SK-N-SH (cell line): ENCODE measurements around the gene FUT7. TPM values are rescaled to one million over a fixed set of nuclear protein-coding genes. Genes with fewer than 3 reads are reported as not detected.

ENCODE experiments used
- CTCF ChIA-PET: fragments of 300-600, 350-600 bp; formaldehyde crosslinking; extraction: SDS; loops from one replicate; lab custom pipeline; 2021; lab: Yijun Ruan, JAX
- POLR2A ChIA-PET: fragments of 350-600 bp; sonication (Branson Sonifier 250); formaldehyde crosslinking; extraction: SDS; loops from one replicate; lab custom pipeline; 2020; ENCODE audit warnings: antibody characterized with exemption, inconsistent platforms; lab: Yijun Ruan, JAX
- DNase-seq: peaks from one replicate; pipeline ENCODE4 v3.0.0; 2012
- H2AFZ ChIP-seq: fragments of 200-600 bp; sonication (generic); 2 replicates; pipeline ENCODE4 v1.8.1; 2016; ENCODE audit warnings: antibody characterized with exemption, mild to moderate bottlenecking, low read depth
- H3F3A ChIP-seq: fragments of 200-600 bp; sonication (generic); replicated peaks from 2 replicates; pipeline ENCODE3; 2016; ENCODE audit warnings: antibody characterized with exemption, mild to moderate bottlenecking; ENCODE audit not compliant: insufficient read depth
- H3K27ac ChIP-seq, 2 experiments: fragments of 200-500 bp in 1 of 2; fragments of 200-600 bp in 1 of 2; sonication (Bioruptor generic) in 1 of 2; sonication (generic), shearing (Covaris generic) in 1 of 2; 2 replicates each; pipeline versions ENCODE4 v1.5.1 to v1.6.1; 2014 to 2016; ENCODE audit warnings: low read depth in 2 of 2, inconsistent platforms in 1 of 2, low read length in 1 of 2, mild to moderate bottlenecking in 1 of 2, mixed read lengths in 1 of 2
- H3K27me3 ChIP-seq: fragments of 200-600 bp; sonication (generic), shearing (Covaris generic); 2 replicates; pipeline ENCODE4 v1.6.1; 2016; ENCODE audit warnings: mixed run types; ENCODE audit not compliant: insufficient read depth
- H3K36me3 ChIP-seq, 2 experiments: fragments of 200-500 bp in 1 of 2; fragments of 200-600 bp in 1 of 2; sonication (Bioruptor generic) in 1 of 2; sonication (generic) in 1 of 2; replicated peaks in 1 of 2; 2 replicates each; pipeline versions ENCODE3 to v1.5.1; 2014 to 2016; ENCODE audit warnings: low read length in 1 of 2, mild to moderate bottlenecking in 1 of 2; ENCODE audit not compliant: insufficient read depth in 2 of 2, control insufficient read depth in 1 of 2
- H3K4me1 ChIP-seq, 2 experiments: fragments of 200-500 bp in 1 of 2; fragments of 200-600 bp in 1 of 2; sonication (Bioruptor generic) in 1 of 2; sonication (generic), shearing (Covaris generic) in 1 of 2; 2 replicates each; pipeline versions ENCODE4 v1.5.1 to v1.6.1; 2014 to 2016; ENCODE audit warnings: low read depth in 1 of 2, low read length in 1 of 2, mixed run types in 1 of 2; ENCODE audit not compliant: insufficient read depth in 2 of 2, control insufficient read depth in 1 of 2
- H3K4me2 ChIP-seq: fragments of 200-600 bp; sonication (generic), shearing (Covaris generic); 2 replicates; pipeline ENCODE4 v1.6.1; 2017; ENCODE audit warnings: mixed run types
- H3K4me3 ChIP-seq, 2 experiments: fragments of 200-500 bp in 1 of 2; fragments of 200-600 bp in 1 of 2; sonication (Bioruptor generic) in 1 of 2; sonication (generic), shearing (Covaris generic) in 1 of 2; 2 replicates each; pipeline versions ENCODE4 v1.5.1 to v1.8.1; 2014 to 2016; ENCODE audit warnings: low read depth in 2 of 2, inconsistent platforms in 1 of 2, low read length in 1 of 2, mild to moderate bottlenecking in 1 of 2, mixed read lengths in 1 of 2, moderate library complexity in 1 of 2
- H3K79me2 ChIP-seq: fragments of 200-600 bp; sonication (generic); 2 replicates; pipeline ENCODE4 v1.8.1; 2017; ENCODE audit warnings: mild to moderate bottlenecking; ENCODE audit not compliant: insufficient read depth
- H3K9ac ChIP-seq: fragments of 200-600 bp; sonication (generic); 2 replicates; pipeline ENCODE4 v1.6.1; 2017; ENCODE audit warnings: mixed run types
- H3K9me2 ChIP-seq: fragments of 200-600 bp; sonication (generic); 2 replicates; pipeline ENCODE4 v1.6.1; 2017; ENCODE audit warnings: mixed run types
- H3K9me3 ChIP-seq: fragments of 200-600 bp; sonication (generic); 2 replicates; pipeline ENCODE4 v1.6.1; 2017; ENCODE audit warnings: mixed run types, mild to moderate bottlenecking, moderate library complexity
- H4K20me1 ChIP-seq: fragments of 200-600 bp; sonication (generic); 2 replicates; pipeline ENCODE4 v1.6.1; 2017; ENCODE audit warnings: mild to moderate bottlenecking, mixed run types; ENCODE audit not compliant: insufficient read depth
- CHD2 ChIP-seq: fragments of 150-350 bp; IDR thresholded peaks from 2 replicates; pipeline ENCODE4 v1.6.1; 2018; ENCODE audit warnings: low read length; ENCODE audit not compliant: partially characterized antibody
- ELF1 ChIP-seq: IDR thresholded peaks from 2 replicates; pipeline ENCODE4 v1.4.0; 2012
- EP300 ChIP-seq, 2 experiments: IDR thresholded peaks; 2 replicates each; pipeline versions ENCODE4 v1.4.0 to v1.6.1; 2012; ENCODE audit warnings: borderline replicate concordance in 1 of 2, low read depth in 1 of 2, low read length in 1 of 2
- EZH2phosphoT487 ChIP-seq: fragments of 200-600 bp; sonication (generic); IDR thresholded peaks from 2 replicates; pipeline ENCODE4 v1.6.1; 2017; ENCODE audit warnings: low read depth, mixed run types, mild to moderate bottlenecking, antibody characterized with exemption, moderate library complexity, borderline replicate concordance
- FOSL2 ChIP-seq: IDR thresholded peaks from 2 replicates; pipeline ENCODE4 v1.4.0; 2012; ENCODE audit warnings: low read depth, mild to moderate bottlenecking, moderate library complexity, borderline replicate concordance
- FOXJ3 ChIP-seq: sonication (generic); formaldehyde crosslinking; IDR thresholded peaks from 2 replicates; pipeline ENCODE4 v1.5.1; 2020; ENCODE audit warnings: mild to moderate bottlenecking, missing genetic modification reagents
- FOXM1 ChIP-seq: IDR thresholded peaks from 2 replicates; pipeline ENCODE4 v1.4.0; 2012; ENCODE audit warnings: low read depth, mild to moderate bottlenecking
- JUND ChIP-seq: IDR thresholded peaks from 2 replicates; pipeline ENCODE4 v1.4.0; 2012
- MEF2A ChIP-seq: IDR thresholded peaks from 2 replicates; pipeline ENCODE4 v1.4.0; 2012; ENCODE audit warnings: low read depth, borderline replicate concordance
- MXI1 ChIP-seq: IDR thresholded peaks from 2 replicates; pipeline ENCODE4 v1.6.1; 2012; ENCODE audit warnings: mild to moderate bottlenecking, low read depth, low read length, improper control_type of control experiment
- NFIC ChIP-seq: IDR thresholded peaks from 2 replicates; pipeline ENCODE4 v1.4.0; 2012; ENCODE audit warnings: borderline replicate concordance
- NRF1 ChIP-seq: IDR thresholded peaks from 2 replicates; pipeline ENCODE4 v1.6.1; 2012; ENCODE audit warnings: low read depth, mild to moderate bottlenecking, low read length
- RAD21 ChIP-seq: IDR thresholded peaks from 2 replicates; pipeline ENCODE4 v1.6.1; 2012; ENCODE audit warnings: mild to moderate bottlenecking, low read length
- RCOR1 ChIP-seq: fragments of 150-350 bp; IDR thresholded peaks from 2 replicates; pipeline ENCODE4 v1.6.1; 2017; ENCODE audit warnings: antibody characterized with exemption, low read length
- RFX5 ChIP-seq: IDR thresholded peaks from 2 replicates; pipeline ENCODE4 v1.6.1; 2012; ENCODE audit warnings: mild to moderate bottlenecking, improper control_type of control experiment, low read length
- RXRA ChIP-seq: IDR thresholded peaks from 2 replicates; pipeline ENCODE4 v1.4.0; 2012; ENCODE audit warnings: low read depth, mild to moderate bottlenecking, borderline replicate concordance
- SIN3A ChIP-seq: IDR thresholded peaks from 2 replicates; pipeline ENCODE4 v1.6.1; 2012; ENCODE audit warnings: low read depth, mild to moderate bottlenecking, low read length, moderate library complexity, borderline replicate concordance
- TAF1 ChIP-seq: IDR thresholded peaks from 2 replicates; pipeline ENCODE4 v1.6.1; 2012; ENCODE audit warnings: low read depth, mild to moderate bottlenecking, low read length, moderate library complexity, borderline replicate concordance
- TCF12 ChIP-seq: IDR thresholded peaks from 2 replicates; pipeline ENCODE4 v1.4.0; 2012
- TEAD4 ChIP-seq: IDR thresholded peaks from 2 replicates; pipeline ENCODE4 v1.4.0; 2012; ENCODE audit warnings: mild to moderate bottlenecking, borderline replicate concordance; ENCODE audit not compliant: insufficient read depth
- WGBS: methylation state at CpG from one replicate; pipeline ENCODE4 v1.1.6; 2017; ENCODE audit warnings: low lambda C conversion rate; 5-methylcytosine and 5-hydroxymethylcytosine counted together
- polyA plus RNA-seq, 3 experiments: library from polyadenylated mRNA; depleted of rRNA; stranded (reverse); fragments of >200 nt; gene quantifications; 2 replicates each; pipeline ENCODE4 v1.2.3, GENCODE V29; 2012
- TF ChIP-seq, protein P1 (sequence below): fragments of 150-350 bp; IDR thresholded peaks from 2 replicates; pipeline ENCODE4 v1.6.1; 2016; ENCODE audit warnings: mild to moderate bottlenecking, low read depth, low read length
- TF ChIP-seq, protein P2 (sequence below): IDR thresholded peaks from 2 replicates; pipeline ENCODE4; 2012
- TF ChIP-seq, protein P3 (sequence below): fragments of 150-350 bp; IDR thresholded peaks from 2 replicates; pipeline ENCODE4 v1.6.1; 2017; ENCODE audit warnings: antibody characterized with exemption, low read length, low read depth, borderline replicate concordance
- TF ChIP-seq, protein P4 (sequence below): fragments of 200-600 bp; sonication (generic); IDR thresholded peaks from 2 replicates; pipeline ENCODE4 v1.6.1; 2017; ENCODE audit warnings: antibody characterized with exemption, mild to moderate bottlenecking, moderate library complexity

FUT7 gene
- polyA plus RNA-seq, 1 of the 3 experiments (the other 2 are of a cell fraction), result not detected

DNA sequence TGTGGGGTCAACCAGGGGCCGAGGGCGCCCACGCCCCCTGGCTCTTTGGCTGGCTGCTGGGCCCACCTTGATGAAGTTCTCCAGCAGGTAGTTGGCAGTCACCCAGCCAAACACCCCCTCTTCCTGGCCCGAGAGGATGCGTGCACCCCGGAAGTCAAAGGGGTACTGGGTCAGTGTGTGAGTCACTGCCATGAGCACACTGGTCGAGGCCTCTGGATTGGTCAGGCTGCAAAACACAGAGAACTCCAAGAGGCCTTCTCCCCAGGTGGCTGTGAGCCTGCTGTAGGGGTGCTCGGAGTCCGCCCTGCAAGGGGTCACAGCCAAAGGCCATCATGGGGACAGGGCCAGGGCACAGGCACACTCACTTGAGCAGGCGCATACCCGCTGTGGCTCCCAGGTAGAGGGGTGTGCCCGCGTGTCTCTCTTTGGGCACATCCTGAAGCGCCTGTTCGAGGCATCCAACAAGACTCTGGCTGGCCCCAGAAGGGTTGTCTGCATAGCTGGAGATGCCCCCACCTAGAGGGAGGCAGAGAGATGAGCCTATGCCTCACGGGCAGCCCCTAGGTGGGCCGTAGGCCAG, 19.3 kb upstream of the FUT7 start:
- Histone ChIP-seq H3K4me1 (peaks cover 0 to 30% of the 10 kb centered on the region in 2 experiments; a peak in 1 of 4 replicates), H4K20me1 (peaks cover 4% of the 10 kb centered on the region; the same call in 1 of the 2 replicates), H3K9ac (no peak overlapping the region), H3K4me3 (no peak overlapping the region), H3K4me2 (no peak overlapping the region), H3K9me3 (no peaks in the 10 kb centered on the region), H3F3A (peaks cover 1% of the 10 kb centered on the region), H3K79me2 (no peaks in the 10 kb centered on the region), H3K36me3 (no peaks in the 10 kb centered on the region), H3K27me3 (0 out of 2 replicates have a peak, but pooled peaks cover 5% of the 10 kb centered on the region), H3K9me2 (no peaks in the 10 kb centered on the region), H2AFZ (no peak overlapping the region), H3K27ac (no peak overlapping the region)
- no peak for DNase-seq
- TF ChIP-seq TCF12 (no peak), FOXM1 (no peak), JUND (no peak), MEF2A (no peak), FOSL2 (no peak), TAF1 (no peak), NFIC (no peak), RAD21 (no peak), SIN3A (no peak), EP300 (IDR thresholded peaks at IDR 0.05; ENCODE audit: borderline replicate concordance in 1 of 2, low read depth in 1 of 2, low read length in 1 of 2) (no peak), RCOR1 (no peak), EZH2phosphoT487 (no peak), FOXJ3 (CRISPR knock-in tag) (no peak)
- TF ChIP-seq, protein P1, sequence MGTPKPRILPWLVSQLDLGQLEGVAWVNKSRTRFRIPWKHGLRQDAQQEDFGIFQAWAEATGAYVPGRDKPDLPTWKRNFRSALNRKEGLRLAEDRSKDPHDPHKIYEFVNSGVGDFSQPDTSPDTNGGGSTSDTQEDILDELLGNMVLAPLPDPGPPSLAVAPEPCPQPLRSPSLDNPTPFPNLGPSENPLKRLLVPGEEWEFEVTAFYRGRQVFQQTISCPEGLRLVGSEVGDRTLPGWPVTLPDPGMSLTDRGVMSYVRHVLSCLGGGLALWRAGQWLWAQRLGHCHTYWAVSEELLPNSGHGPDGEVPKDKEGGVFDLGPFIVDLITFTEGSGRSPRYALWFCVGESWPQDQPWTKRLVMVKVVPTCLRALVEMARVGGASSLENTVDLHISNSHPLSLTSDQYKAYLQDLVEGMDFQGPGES, result no peak
- TF ChIP-seq, protein P2, sequence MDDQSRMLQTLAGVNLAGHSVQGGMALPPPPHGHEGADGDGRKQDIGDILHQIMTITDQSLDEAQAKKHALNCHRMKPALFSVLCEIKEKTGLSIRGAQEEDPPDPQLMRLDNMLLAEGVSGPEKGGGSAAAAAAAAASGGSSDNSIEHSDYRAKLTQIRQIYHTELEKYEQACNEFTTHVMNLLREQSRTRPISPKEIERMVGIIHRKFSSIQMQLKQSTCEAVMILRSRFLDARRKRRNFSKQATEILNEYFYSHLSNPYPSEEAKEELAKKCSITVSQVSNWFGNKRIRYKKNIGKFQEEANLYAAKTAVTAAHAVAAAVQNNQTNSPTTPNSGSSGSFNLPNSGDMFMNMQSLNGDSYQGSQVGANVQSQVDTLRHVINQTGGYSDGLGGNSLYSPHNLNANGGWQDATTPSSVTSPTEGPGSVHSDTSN, result no peak
- POLR2A ChIA-PET, result no interaction called here
- CTCF ChIA-PET, result interaction anchor here (5.4 to 19.8 kb wide), 2 partner anchors 14 to 23 kb away, joined by 107 to 803 read pairs; partner anchors contain the start of genes ABCA2, FUT7 and SAPCD2
- 92% methylated on average over 13 of the region's 17 CpGs for WGBS

DNA sequence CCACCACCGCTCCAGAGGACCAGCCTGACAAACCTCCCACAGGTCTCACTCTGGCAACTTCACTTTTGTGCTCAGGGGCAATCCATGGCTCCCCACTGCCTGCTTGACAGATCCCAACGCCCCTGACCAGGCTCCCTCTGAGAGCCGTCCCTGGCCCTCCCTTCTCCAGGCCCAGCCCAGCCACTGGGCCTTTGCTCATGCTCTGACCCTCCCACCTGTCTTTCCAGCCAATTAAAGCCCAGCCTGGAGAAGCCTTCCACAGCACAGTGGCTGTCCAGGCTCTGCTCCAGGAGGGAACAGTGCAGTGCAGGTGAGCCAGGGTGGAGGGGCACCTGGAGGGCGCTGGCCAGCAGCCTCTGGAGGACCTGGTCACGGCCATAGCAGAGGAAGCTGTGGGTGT, 18.7 kb upstream of the FUT7 start:
- ChIA-PET POLR2A (no interaction called here), CTCF (interaction anchor here (5.4 to 19.8 kb wide), 2 partner anchors 15 to 22 kb away, joined by 107 to 803 read pairs; partner anchors contain the start of genes ABCA2, FUT7 and SAPCD2)
- Histone ChIP-seq H3K4me1 (peaks cover 0 to 24% of the 10 kb centered on the region in 2 experiments; a peak in 1 of 4 replicates), H3K4me2 (no peak overlapping the region), H3K27me3 (0 out of 2 replicates have a peak, but pooled peaks cover 5% of the 10 kb centered on the region), H3K9me3 (no peaks in the 10 kb centered on the region), H3K4me3 (no peak overlapping the region), H2AFZ (no peak overlapping the region), H3K79me2 (no peaks in the 10 kb centered on the region), H3F3A (peaks cover 3% of the 10 kb centered on the region), H3K36me3 (no peaks in the 10 kb centered on the region), H3K9me2 (no peaks in the 10 kb centered on the region), H3K9ac (no peak overlapping the region), H3K27ac (no peak overlapping the region), H4K20me1 (peaks cover 4% of the 10 kb centered on the region; the same call in 1 of the 2 replicates)
- DNase-seq, result no peak
- WGBS, result 65% methylated on average over 4 of the region's 5 CpGs
- no peak for TF ChIP-seq ELF1
- no peak for TF ChIP-seq RFX5
- TF ChIP-seq NFIC, result no peak
- TF ChIP-seq TCF12, result no peak
- no peak for TF ChIP-seq TAF1
- no peak for TF ChIP-seq EZH2phosphoT487
- TF ChIP-seq, protein P3, sequence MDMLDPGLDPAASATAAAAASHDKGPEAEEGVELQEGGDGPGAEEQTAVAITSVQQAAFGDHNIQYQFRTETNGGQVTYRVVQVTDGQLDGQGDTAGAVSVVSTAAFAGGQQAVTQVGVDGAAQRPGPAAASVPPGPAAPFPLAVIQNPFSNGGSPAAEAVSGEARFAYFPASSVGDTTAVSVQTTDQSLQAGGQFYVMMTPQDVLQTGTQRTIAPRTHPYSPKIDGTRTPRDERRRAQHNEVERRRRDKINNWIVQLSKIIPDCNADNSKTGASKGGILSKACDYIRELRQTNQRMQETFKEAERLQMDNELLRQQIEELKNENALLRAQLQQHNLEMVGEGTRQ, result no peak
- TF ChIP-seq FOSL2, result no peak
- TF ChIP-seq, protein P4, sequence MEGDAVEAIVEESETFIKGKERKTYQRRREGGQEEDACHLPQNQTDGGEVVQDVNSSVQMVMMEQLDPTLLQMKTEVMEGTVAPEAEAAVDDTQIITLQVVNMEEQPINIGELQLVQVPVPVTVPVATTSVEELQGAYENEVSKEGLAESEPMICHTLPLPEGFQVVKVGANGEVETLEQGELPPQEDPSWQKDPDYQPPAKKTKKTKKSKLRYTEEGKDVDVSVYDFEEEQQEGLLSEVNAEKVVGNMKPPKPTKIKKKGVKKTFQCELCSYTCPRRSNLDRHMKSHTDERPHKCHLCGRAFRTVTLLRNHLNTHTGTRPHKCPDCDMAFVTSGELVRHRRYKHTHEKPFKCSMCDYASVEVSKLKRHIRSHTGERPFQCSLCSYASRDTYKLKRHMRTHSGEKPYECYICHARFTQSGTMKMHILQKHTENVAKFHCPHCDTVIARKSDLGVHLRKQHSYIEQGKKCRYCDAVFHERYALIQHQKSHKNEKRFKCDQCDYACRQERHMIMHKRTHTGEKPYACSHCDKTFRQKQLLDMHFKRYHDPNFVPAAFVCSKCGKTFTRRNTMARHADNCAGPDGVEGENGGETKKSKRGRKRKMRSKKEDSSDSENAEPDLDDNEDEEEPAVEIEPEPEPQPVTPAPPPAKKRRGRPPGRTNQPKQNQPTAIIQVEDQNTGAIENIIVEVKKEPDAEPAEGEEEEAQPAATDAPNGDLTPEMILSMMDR, result no peak
- no peak for TF ChIP-seq NRF1
- no peak for TF ChIP-seq CHD2
- TF ChIP-seq RXRA, result no peak
- TF ChIP-seq TEAD4, result no peak
- no peak for TF ChIP-seq SIN3A
- TF ChIP-seq MXI1, result no peak
